ENCODE measurements around the gene TBX15.

The TBX15 gene

DNA sequence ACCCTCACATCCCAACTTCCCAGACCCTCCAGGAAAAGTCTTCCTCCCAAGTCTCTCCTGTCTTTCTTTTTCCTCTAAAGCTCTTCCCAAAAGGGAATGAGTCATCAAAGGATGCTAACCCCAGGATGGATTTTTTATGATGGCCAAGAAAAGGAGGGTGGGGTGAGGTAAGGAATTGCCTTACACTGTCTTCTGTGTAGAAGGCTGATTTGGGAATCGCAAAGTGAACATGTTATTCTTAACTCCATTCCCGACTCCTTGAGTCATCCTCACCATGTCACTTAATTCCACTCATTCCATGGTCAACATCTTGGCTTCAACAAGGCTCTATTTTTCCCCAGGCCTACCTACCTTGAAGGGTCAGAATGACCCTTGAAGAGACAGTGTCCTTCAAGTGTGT, 44.0 kb downstream of the TBX15 start:
- TF ChIP-seq POLR2AphosphoS5 (IDR thresholded peaks at IDR 0.05; ENCODE audit: low read depth, low read length) (no peak), SIN3A (IDR thresholded peaks at IDR 0.05; ENCODE audit: borderline replicate concordance, insufficient read depth, low read length) (no peak), REST (IDR thresholded peaks at IDR 0.05; ENCODE audit: insufficient read depth in 1 of 2, low read depth in 2 of 2, low read length in 2 of 2) (no peak), TAF1 (IDR thresholded peaks at IDR 0.05; ENCODE audit: borderline replicate concordance, insufficient read depth, low read length) (no peak), FOXP2 (optimal IDR thresholded peaks at IDR 0.05; ENCODE audit: borderline replicate concordance, extremely low read depth, extremely low read length, insufficient read depth) (no peak)

GRCh38 chr1:118940957-118941356, 47.2 kb downstream of the TBX15 start:
- TF ChIP-seq TAF1 (IDR thresholded peaks at IDR 0.05; ENCODE audit: borderline replicate concordance, insufficient read depth, low read length) (no peak), SIN3A (IDR thresholded peaks at IDR 0.05; ENCODE audit: borderline replicate concordance, insufficient read depth, low read length) (no peak), FOXP2 (optimal IDR thresholded peaks at IDR 0.05; ENCODE audit: borderline replicate concordance, extremely low read depth, extremely low read length, insufficient read depth) (no peak), REST (IDR thresholded peaks at IDR 0.05; ENCODE audit: insufficient read depth in 1 of 2, low read depth in 2 of 2, low read length in 2 of 2) (no peak), POLR2AphosphoS5 (IDR thresholded peaks at IDR 0.05; ENCODE audit: low read depth, low read length) (no peak)

- no peak for TF ChIP-seq REST (IDR thresholded peaks at IDR 0.05; ENCODE audit: insufficient read depth in 1 of 2, low read depth in 2 of 2, low read length in 2 of 2)
Measured at GRCh38 chr1:118937413-118938072, 50.6 kb downstream of the TBX15 start.

DNA sequence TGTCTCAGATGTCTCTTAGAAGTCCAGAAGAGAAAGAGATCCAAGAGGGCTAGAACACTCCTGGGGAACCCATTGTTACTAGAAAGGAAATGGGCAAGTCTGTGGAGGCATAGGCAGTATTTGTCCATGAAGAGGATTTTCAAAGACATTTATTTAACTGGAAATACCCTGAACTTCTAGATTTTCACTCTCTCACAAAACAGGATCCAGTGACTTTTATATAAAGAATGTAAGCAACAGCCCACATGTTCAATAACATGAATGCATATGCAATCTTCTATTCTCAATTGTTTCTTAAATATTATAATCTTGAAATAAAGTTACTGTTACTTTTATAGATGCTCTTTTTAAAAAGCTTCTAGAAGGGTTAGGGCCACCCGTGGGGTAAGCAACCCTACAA, 53.4 kb downstream of the TBX15 start:
- TF ChIP-seq REST (IDR thresholded peaks at IDR 0.05; ENCODE audit: insufficient read depth in 1 of 2, low read depth in 2 of 2, low read length in 2 of 2) (no peak), POLR2AphosphoS5 (IDR thresholded peaks at IDR 0.05; ENCODE audit: low read depth, low read length) (no peak), SIN3A (IDR thresholded peaks at IDR 0.05; ENCODE audit: borderline replicate concordance, insufficient read depth, low read length) (no peak), FOXP2 (optimal IDR thresholded peaks at IDR 0.05; ENCODE audit: borderline replicate concordance, extremely low read depth, extremely low read length, insufficient read depth) (no peak), TAF1 (IDR thresholded peaks at IDR 0.05; ENCODE audit: borderline replicate concordance, insufficient read depth, low read length) (no peak)

Data from PFSK-1 (cell line).